ENCODE measurements around the gene ATRIP.
"Not testable (repeated sequence)": the region's sequence is repeated elsewhere in the genome, so short reads cannot be mapped to it uniquely, and the experiment has no call there.

The ATRIP gene

DNA sequence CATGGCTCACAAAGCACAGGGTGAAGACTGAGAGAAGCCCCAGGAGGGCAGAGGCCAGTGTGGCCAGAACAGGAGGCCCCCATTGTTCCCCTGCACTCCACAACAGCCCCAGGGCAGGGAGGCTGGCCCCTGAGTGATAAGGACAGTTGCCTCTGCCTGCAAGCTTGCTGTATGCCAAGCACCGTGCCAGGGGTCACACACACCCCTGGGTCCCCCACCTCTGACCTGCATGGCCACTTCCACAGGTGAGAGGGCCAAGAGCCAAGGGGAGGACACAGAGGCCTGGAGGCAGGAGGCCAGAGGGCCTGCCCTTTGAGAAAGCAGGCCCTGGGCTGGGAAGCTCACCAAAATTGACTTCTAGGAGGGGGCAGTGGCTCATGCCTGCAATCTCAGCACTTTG, 23.7 kb downstream of the ATRIP start:
- DNase-seq: no peak

DNA sequence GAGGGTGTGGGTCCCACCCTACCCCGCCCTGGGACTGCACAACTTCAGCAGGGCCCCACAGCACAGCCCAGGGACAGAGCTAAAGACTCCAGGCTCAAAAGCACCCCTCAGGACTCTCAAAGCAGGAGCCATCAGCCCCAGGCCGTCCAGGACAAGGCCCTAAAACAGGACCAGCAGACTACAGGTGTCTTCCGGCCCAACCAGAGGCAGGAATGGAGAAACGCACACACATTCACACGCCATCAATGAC, 26.1 kb downstream of the ATRIP start:
- no peak for DNase-seq

DNA sequence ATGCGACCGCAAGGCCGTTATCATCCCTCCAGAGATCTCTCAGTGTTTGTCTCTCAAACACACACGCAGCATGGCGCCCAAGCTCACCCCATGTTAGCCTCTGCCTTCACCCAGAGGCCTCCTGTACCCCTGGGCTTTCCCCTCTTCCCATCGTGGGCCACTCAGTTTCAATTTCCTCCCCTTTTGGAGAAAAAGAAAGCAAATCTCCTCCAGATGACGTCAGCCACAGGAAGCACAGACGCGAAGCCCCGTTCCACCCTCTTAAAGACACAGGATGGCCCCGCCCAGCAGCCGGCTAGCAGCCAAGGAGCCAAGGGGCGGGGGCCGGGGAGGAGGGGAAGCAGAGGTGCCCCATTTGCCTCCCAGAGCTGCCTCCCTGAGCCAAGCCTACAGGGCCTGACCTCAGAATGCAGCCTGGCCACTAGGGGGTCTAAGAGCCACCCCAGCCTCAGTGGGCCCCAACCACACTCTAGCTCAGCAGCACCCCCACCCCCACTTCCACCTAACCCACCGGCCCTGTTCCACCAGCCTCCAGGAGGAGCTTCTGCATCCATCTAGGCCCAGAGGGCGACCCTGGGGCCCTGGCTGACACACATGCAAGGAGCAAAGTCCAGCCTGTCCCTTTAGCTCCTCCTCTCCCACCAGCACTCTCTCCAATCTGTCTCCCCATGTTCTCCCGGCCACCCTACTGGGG, 26.5 kb downstream of the ATRIP start:
- DNase-seq: no peak

DNA sequence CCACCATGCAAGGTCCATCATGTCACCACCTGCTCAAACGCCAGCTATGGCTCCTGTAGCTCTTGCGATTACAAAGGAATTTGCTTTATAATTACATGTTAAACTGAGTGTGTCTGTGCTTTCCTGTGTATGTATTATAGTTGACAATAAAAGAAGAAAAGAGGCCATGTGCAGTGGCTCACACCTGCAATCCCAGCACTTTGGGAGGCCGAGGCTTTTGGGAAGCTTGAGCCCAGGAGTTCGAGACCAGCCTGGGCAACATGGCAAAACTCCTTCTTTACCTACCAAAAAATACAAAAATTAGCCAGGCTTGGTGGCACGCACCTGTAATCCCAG, 27.0 kb downstream of the ATRIP start:
- no peak for DNase-seq

DNA sequence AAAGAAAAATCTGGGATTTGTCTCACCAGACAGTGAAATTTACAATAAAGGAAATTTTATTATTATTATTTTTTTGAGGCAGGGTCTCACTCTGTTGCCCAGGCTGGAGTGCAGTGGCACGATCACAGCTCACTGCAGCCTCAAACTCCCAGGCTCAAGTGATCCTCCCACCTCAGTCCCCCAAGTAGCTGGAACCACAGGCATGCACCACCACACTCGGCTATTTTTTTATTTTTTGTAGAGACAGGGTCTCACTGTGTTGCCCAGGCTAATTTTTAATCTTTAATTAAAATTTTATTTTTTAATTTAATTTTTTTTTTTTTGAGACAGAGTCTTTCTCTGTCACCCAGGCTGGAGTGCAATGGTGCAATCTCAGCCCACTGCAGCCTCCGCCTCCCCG, 27.5 kb downstream of the ATRIP start:
- DNase-seq: not testable (repeated sequence)

DNA sequence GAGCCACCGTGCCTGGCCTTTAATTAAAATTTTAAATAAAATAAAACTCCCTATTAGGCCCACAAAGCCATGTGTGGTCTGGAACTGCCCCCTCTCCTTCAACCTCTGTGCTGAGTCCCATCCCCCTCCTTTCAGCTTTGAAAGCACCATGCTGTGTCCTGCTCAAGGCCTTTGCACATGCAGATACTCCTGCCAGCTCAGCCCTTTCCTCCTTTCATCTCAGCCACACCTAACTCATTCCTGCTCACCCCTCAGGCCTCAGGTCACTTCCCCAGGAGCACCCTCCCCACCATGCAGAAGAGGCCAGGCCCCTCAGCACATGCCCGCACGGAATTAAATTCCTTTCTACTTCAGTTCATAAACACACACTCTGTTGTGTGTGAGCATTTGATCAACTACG, 28.1 kb downstream of the ATRIP start:
- no peak for DNase-seq

DNA sequence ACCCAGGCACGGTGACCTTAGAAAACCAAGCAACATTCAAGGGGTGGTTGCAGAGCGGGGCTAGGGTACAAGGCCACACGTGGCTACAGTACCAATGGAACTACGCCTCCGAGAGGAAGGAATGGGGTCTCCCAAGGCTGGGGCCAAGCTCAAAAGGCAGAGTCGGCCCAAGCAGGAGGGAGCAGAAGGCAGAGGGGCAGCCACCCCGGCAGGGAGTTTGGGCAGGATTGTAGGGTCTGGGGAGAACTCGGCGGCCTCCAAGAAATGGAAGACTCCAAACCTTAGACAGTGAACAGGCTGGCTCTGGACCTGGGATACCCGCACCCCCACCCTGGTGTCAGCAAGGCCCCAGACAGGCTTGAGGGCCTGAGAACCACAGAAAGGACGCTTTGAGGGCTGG, 28.7 kb downstream of the ATRIP start:
- DNase-seq: no peak

DNA sequence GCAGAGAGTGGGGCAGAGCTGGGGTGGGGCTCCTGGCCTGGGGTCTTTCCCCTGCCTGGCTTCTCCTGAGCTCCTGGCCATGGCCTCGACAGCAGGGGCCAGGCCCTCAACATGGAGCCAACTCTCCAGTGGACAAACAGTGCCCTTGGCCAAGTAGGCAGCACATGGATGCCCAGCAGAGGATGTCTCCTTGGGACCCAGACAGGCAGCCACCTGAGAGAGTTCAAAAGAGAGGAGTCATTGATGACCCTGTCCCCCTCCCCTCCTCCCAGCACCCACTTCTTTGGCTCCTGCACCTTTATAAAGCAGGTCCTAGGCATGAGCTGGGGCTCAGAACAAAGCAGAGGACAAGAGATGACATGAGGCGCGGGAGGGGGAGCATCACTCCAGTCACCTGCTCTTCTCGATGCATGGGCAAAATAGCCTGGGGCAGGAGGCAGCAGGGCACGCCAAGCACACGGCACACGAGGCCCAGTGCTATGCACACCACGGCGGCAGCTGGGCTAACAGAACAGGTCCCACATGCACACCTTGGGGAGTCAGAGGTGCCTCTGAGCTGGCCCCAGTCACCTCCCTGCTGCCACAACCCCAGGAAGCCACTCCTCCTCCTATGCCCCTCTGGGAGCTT, 30.0 kb downstream of the ATRIP start:
- no peak for DNase-seq

DNA sequence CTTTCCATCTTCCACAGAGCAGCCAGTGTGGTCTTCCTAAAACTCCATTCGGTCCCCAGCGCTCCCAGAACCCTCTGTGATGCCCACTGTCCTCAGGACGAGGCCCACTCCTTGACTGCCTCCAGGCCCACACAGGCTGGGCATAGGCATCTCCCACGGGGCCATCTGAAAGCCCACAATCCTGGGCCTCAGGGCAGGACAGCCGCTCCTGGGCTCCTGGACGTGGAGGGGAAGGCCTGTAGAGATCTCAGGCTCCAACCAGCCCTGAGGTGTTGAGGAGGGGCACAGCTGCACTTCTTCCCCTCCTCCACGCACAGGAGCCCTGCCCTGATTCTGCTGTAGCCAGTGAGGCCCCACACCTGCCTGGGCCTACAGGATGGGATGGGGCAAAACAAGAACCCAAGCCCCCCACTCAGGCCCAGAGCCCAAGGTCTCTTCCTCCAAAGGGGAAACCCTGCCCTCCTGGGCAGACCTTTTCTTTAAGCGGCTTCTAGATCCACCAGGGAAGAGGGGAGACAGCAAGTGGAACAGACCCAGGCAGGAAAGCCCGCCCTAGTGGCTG, 31.5 kb downstream of the ATRIP start:
- DNase-seq: no peak

DNA sequence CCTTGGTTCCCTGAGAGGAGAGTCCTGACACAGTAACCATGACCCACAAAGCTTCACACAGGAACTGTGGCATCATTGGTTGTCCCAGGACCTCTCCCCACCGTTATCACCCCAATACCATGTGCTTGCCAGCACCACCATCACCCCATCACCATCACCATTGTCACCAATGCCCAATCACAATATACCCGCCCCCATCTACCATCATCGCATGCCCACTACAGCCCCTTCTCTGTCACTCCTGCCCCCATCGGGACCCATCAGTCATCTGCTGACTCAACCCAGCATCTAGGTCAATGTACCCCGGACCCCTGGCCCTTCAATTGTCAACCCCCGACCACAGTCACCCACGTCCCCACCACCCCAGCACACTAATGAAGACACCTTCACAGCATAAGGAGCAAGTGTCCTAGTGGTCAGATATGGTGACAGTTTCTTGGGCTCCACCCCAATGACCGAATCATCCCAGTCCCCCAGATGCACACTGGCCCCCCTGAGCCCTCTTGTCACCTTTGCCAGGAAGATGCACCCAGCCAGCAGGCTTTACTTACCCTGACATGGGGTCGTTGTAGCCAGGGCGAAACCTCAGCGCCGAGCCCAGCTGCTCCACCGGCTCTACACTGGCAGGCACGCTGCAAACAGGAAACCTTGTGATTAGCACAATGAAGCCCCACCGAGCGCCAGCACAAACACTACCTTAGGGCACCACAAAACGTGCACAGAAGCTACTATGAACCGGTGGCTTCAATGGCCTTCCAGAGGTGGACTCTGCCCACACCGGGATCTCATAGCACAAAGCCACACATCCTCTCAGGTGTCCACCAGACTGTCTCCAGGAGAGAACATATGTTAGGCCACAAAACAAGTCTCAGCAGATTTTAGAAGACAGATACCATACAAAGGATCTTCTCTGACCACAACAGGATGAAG, 32.4 kb downstream of the ATRIP start:
- no peak for DNase-seq

DNA sequence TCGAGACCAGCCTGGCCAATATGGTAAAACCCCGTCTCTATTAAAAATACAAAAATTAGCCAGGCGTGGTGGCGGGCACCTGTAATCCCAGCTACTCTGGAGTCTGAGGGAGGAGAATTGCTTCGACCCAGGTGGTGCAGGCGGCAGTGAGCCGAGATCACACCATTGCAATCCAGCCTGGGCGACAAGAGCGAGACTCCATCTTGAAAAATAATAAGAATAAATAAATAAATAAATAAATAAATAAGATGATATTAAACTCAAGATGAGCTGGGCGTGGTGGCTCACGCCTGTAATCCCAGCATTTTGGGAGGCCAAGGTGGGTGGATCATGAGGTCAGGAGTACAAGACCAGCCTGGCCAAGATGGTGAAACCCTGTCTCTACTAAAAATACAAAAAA, 34.4 kb downstream of the ATRIP start:
- not testable (repeated sequence) for DNase-seq

DNA sequence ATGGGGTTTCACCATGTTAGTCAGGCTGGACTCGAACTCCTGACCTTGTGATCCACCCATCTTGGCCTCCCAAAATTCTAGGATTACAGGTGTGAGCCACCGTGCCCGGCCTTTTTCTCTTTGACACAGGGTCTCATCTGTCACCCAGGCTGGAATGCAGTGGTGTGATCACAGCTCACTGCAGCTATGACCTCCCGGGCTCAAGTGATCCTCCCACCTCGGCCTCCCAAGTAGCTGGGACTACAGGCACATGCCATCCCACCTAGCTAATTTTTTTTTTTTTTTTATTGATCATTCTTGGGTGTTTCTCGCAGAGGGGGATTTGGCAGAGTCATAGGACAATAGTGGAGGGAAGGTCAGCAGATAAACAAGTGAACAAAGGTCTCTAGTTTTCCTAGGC, 36.3 kb downstream of the ATRIP start:
- DNase-seq: not testable (repeated sequence)

DNA sequence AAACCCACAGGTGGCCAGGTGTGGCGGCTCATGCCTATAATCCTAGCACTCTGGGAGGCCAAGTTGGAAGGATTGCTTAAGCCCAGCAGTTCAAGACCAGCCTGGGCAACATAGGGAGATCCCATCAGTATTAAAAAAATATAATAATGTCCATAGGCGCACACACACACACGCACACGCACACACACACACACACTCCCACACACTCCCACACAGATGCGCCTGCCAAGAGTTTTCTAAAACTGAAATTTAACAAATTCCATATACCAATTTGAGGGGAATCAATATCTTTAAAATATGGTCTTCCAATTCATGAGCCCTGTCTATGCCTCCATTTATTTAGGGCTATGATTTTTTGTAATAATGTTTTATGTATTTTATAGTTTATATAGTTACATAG, 40.4 kb downstream of the ATRIP start:
- no peak for DNase-seq

DNA sequence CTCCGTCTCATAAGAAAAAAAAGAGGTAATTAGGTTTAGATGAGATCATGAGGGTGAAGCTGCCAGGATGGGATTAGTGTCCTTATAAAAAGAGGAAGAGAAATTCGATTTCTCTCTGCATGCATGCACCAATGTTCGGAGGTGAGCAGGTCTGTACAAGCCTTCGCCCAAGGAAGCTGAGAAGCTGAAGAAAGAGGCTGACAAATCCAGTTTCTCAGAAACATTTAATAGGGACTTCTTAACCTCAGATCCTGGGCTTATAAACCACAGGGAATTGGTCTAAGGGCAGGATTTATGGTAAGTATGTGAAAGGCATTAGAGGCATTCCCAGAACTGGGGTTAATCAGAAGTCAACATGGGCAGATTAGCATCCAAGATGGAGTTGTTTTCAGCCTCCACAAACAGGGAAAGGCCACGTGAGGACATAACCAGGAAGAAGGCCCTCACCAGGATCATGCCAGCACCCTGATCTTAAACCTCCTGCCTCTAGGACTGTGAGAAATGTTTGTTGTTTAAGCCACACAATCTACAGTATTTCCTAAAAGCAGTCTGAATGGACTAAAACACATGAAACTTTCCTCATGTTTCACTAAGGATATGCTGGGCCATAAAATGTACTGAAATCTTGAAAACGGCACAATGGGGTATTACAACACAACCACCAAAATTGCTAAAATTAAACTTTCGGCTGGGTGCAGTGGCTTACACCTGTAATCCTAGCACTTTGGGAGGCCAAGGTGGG, 46.1 kb downstream of the ATRIP start:
- DNase-seq: no peak

DNA sequence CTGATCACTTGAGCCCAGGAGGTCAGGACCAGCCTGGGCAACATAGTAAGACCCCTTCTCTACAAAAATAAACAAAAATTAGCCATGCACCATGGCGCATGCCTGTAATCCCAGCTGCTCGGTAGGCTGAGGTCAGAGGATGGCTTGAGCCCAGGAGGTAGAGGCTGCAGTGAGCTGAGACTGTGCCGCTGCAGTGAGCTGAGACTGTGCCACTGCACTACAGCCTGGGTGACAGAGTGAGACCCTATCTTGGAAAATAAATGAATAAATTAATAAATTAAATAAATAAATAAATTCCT, 46.6 kb downstream of the ATRIP start:
- DNase-seq: no peak

DNA sequence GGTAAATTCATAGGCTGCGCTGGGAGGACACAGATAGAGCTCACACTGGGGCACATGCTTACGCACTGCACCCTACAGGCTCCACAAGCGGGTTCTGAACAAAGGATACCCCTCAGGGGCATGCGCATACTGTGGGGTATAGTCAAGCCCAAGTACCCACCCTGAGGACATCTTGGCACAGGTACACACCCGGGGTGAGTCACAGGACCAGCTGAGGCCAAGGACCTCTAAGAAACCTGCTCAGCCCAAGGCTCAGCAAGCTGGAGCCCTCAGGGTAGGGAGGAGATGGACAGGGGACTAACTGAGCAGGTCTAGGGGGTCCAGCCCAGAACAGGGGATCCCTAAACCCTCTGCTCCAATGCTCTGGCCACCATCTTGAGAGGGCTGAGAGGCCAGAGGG, 54.1 kb downstream of the ATRIP start:
- DNase-seq: no peak

DNA sequence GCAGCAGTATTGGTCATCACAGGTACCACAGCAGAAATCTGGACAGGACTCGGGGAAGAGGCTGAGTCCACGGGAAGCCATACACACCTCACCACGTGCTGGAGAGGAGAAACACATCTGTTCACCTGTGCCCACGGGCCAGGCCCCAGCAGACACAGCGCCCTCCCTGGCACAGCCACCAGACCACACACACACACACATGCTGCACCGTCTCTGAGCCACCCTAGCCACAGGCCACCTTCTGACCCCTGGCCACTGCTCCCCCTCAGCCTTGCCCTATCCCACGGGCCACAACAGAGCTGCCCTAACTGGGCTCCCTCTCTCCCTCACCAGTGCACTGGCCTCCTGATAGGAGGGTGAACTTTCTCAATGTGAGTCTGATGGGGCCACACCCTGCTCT, 54.7 kb downstream of the ATRIP start:
- DNase-seq: no peak

DNA sequence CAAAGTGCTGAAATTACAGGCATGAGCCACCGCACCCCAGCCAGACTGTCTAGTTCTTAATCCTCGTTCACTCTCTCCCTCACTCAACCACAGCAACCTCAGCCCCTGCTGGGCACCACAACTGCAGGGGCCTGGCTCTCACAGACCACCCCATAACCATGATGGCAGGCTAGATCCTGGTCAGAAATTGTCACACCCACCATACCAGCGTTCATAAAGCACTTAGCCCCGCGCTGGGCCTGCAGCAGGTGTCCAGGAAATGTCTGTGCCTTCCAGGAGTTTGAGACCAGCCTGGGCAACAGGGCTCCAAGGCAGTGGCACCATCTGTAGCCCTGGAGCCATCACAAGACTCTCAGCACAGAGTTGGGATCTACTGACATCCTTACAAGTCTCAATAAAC, 55.6 kb downstream of the ATRIP start:
- DNase-seq: no peak

DNA sequence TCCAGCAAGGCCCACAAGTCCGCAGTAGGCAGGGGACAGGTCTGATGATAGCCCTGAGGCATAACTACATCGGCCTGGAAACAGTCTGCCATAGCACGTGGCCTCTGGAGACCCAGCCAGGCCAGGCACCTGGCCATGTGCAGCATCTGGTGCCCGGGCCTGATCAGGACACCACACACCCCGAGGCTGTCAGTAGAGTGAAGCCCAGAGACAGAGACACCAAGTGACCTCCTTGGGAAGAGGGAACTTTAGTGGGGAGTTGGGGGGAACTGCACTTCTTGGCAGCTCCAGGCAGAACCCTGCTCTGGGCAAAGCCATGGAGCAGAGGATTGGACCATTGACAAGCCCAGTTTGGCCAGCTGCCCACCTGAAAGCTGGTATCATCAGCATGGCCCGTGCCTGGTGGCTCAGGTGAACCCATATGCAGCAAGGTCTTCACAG, 56.2 kb downstream of the ATRIP start:
- no peak for DNase-seq

DNA sequence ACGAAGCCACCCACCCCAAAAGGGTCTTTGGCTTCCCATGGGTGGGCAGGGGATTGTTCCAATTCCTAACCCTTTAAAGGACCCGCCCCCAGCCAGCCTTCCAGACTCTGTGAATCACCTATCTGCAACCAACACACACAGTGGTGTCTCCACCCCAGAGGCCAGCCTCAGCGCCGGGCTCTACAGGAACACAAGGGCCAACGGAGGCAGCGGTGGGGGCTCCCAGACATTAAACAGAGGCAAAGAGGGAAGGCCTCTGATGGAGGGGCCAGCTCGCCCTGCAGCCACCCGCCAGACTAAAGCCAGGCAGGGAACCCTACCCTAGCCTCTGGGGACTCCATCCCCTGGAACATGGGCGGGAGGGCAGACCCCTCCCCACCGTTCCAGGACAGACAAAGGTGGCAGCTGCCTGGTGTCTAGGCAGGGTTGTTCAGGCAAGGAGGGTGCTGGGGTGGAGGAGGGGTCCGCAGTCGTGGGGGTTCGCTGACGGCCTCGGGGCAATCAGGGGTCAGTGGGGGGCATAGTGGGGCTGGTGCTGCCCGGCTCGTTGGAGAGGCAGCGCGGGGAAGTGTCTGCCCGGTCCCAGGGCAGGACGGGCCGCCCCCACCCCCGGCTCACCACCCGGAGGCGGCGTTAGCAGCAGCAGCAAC, 57.0 kb downstream of the ATRIP start:
- DNase-seq: no peak

DNA sequence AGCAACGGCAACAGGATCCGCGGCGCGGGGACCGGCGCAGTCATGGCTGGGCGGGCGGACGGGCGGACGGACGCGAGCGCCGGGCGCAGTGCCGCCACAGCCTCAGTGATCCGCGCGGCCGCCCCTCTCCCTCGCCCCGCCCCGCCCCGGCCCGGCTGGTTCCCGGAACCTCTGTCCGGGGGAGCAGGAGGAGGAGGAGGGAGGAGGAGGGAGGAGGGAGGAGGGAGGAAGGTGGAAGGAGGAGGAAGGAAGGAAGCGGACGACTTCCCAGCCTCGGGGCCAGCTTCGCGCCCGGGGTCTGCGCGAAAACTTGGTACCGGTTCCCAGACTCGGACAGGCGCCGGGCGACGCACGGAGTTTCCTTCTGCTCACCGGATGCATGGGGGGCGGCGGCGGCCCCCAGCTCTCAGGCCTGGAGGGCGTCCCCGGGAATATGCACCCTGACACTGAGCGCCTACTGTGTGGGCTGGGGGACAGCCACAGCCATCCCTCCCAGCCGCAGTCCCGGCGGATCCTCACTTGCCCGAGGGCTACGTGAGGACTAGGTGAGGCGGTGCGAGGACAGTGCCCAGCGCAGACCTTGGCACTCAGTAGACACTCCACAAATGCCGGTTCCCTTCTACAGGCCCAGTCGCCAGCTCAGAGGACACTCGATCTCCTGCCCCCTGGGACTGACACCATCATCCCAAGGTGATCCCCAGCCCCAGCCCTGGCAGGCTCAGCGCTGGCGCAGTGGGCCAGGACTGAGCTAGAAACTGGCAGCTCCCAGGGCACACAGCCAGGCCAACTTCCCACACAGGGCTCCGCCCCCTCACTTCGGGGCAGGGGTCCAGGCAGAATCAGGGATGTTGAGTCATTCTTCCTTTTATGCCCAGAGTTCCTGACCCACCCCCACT, 57.8 kb downstream of the ATRIP start, which contains the start of gene SHISA5:
SHISA5 (minus strand) TSS at position 124 of the 896 bp plus-strand sequence; CDS start at position 44, 80 bp downstream.
- no peak for DNase-seq

DNA sequence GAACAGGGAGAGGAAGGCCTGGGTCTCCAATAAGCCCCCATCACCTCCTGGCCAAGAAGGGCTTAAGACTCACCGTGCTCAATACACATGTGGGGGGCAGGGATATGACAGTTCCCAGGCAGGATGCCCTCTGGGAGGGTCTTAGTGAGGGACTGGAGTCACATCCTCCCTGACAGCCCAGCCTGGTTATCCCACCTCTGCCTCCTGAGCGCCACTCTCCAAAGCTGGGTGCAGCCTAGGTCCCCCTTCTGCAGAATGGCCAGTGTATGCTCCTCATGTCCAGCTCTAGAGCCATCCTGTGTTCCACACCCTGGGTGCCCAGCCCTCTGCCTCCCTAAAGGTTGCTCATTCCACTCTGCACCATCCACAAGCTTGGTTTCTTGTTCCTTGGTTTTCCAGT, 58.6 kb downstream of the ATRIP start:
- DNase-seq: no peak
